GM23338 (cell line): ENCODE data around the gene PPP1CC.

ENCODE experiments used
- CREB1 ChIP-seq: fragments of 250-450 bp; sonication (Bioruptor Pico); IDR thresholded peaks from 2 replicates; pipeline ENCODE4 v1.5.0; 2020; ENCODE audit warnings: low read depth, mild to moderate bottlenecking, moderate library complexity
- CTCF ChIP-seq, 2 experiments: fragments of 200-600 bp in 1 of 2; sonication (generic) in 1 of 2; conservative IDR thresholded peaks; 2 replicates each; pipeline versions ENCODE4 v1.5.1 to v1.6.1; 2016 to 2017; ENCODE audit warnings: antibody characterized with exemption in 2 of 2, low read depth in 2 of 2, mild to moderate bottlenecking in 2 of 2, moderate library complexity in 1 of 2
- EZH2 ChIP-seq: fragments of 200-600 bp; sonication (generic); IDR thresholded peaks from one replicate; pipeline ENCODE4 v1.8.0; 2017; ENCODE audit warnings: antibody characterized with exemption, mild to moderate bottlenecking, low read depth; ENCODE audit not compliant: unreplicated experiment
- EZH2phosphoT487 ChIP-seq: fragments of 200-600 bp; sonication (generic); IDR thresholded peaks from one replicate; pipeline ENCODE4 v1.8.1; 2018; ENCODE audit warnings: antibody characterized with exemption; ENCODE audit not compliant: unreplicated experiment
- NANOG ChIP-seq: IDR thresholded peaks from 2 replicates; pipeline ENCODE4 v1.6.1; 2016; ENCODE audit warnings: antibody characterized with exemption, borderline replicate concordance
- POLR2AphosphoS5 ChIP-seq: IDR thresholded peaks from 2 replicates; pipeline ENCODE4 v1.6.1; 2016; ENCODE audit warnings: antibody characterized with exemption, low read depth
- REST ChIP-seq: IDR thresholded peaks from one replicate; pipeline ENCODE4 v1.6.1; 2018; ENCODE audit warnings: antibody characterized with exemption; ENCODE audit not compliant: unreplicated experiment
- STAT1 ChIP-seq: IDR thresholded peaks from one replicate; pipeline ENCODE4 v1.6.1; 2016; ENCODE audit warnings: antibody characterized with exemption; ENCODE audit not compliant: unreplicated experiment
- ZNF331 ChIP-seq: fragments of 250-450 bp; sonication (Bioruptor Pico); IDR thresholded peaks from 2 replicates; pipeline ENCODE4 v1.5.0; 2020; ENCODE audit warnings: low read depth, mild to moderate bottlenecking, moderate library complexity

GRCh38 chr12:110774824-110775223 is 32.1 kb upstream of the PPP1CC start:
- TF ChIP-seq CTCF (conservative IDR thresholded peaks at IDR 0.05; ENCODE audit: low read depth in 2 of 2) (no peak), EZH2phosphoT487 (no peak), POLR2AphosphoS5 (no peak), EZH2 (no peak), ZNF331 (no peak), CREB1 (no peak), REST (no peak), NANOG (no peak), STAT1 (no peak)
